NCI-H187 (cell line): Measurements from ENCODE around the gene OSBPL10.

Experiments
- DNase-seq, 2 experiments: peaks; one replicate each; lab custom pipeline; 2025; lab: John Stamatoyannopoulos, UW

OSBPL10 gene

GRCh38 chr3:31772758-31773473, 208.1 kb downstream of the OSBPL10 start:
- DNase-seq, result no peak

GRCh38 chr3:31772272-31772671, 208.8 kb downstream of the OSBPL10 start:
- DNase-seq, result no peak

- no peak for DNase-seq
Measured at GRCh38 chr3:31770822-31771326, 210.2 kb downstream of the OSBPL10 start.

GRCh38 chr3:31768479-31769125, 212.5 kb downstream of the OSBPL10 start:
- DNase-seq, result peak in 1 of 2 experiments; percentile 2

- no peak for DNase-seq
Measured at GRCh38 chr3:31767920-31768319, 213.1 kb downstream of the OSBPL10 start.

- no peak for DNase-seq
Measured at GRCh38 chr3:31766669-31767068, 214.4 kb downstream of the OSBPL10 start.

GRCh38 chr3:31765871-31766270, 215.2 kb downstream of the OSBPL10 start:
- DNase-seq, result no peak

- DNase-seq, result no peak
Measured at GRCh38 chr3:31763731-31764130, 217.3 kb downstream of the OSBPL10 start.

- DNase-seq, result no peak
Measured at GRCh38 chr3:31762888-31763351, 218.1 kb downstream of the OSBPL10 start.

- no peak for DNase-seq
Measured at GRCh38 chr3:31762097-31762764, 218.8 kb downstream of the OSBPL10 start.

GRCh38 chr3:31760654-31761053, 220.4 kb downstream of the OSBPL10 start:
- no peak for DNase-seq

- DNase-seq, result no peak
Measured at GRCh38 chr3:31758322-31758965, 222.6 kb downstream of the OSBPL10 start.

GRCh38 chr3:31755926-31756658, 225.0 kb downstream of the OSBPL10 start:
- no peak for DNase-seq

- no peak for DNase-seq
Measured at GRCh38 chr3:31754575-31755278, 226.3 kb downstream of the OSBPL10 start.

- DNase-seq, result no peak
Measured at GRCh38 chr3:31753050-31753425, 228.0 kb downstream of the OSBPL10 start.

GRCh38 chr3:31752305-31753049, 228.6 kb downstream of the OSBPL10 start:
- DNase-seq, result no peak

- DNase-seq, result no peak
Measured at GRCh38 chr3:31750341-31750740, 230.7 kb downstream of the OSBPL10 start.

- DNase-seq, result no peak
Measured at GRCh38 chr3:31748933-31749295, 232.1 kb downstream of the OSBPL10 start.

GRCh38 chr3:31748281-31748932, 232.7 kb downstream of the OSBPL10 start:
- no peak for DNase-seq

GRCh38 chr3:31747785-31748184, 233.3 kb downstream of the OSBPL10 start:
- no peak for DNase-seq
